SK-N-MC (cell line): ENCODE measurements around the gene CACNG8.

Source experiments
- EZH2 ChIP-seq: fragments of 200-600 bp; sonication (generic); IDR thresholded peaks from one replicate; pipeline ENCODE4 v1.6.1; 2017; ENCODE audit warnings: antibody characterized with exemption
- POLR2AphosphoS5 ChIP-seq: IDR thresholded peaks from 2 replicates; pipeline ENCODE4 v1.6.1; 2012; ENCODE audit warnings: mild to moderate bottlenecking, low read depth, low read length, borderline replicate concordance

DNA sequence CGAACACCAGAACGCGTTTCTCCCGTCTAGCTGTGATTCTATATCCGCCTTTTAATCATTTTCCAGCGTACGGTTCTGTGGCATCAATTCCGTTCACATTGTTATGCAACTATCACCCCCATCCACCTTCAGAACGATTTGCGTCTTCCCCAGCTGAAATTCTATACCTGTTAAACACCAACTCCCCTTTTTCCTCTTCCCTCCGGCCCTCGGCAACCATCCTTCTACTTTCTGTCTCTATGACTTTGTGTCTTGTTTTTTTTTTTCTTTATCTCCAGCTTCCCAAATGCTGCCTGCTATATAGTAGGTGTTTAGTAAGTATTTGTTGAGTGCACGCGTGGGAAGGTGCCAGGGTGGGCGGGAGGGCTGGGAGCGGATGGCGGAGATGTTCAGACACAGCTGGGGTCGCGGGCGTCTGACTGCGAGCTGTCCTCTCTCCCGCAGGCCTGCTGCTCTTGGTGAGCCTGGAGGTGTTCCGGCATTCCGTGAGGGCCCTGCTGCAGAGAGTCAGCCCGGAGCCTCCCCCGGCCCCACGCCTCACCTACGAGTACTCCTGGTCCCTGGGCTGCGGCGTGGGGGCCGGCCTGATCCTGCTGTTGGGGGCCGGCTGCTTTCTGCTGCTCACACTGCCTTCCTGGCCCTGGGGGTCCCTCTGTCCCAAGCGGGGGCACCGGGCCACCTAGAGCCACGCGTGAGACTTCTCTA lies 48.9 kb downstream of the CACNG8 start:
- TF ChIP-seq POLR2AphosphoS5: no peak
- TF ChIP-seq EZH2: no peak
